HG03439 (cell line): ENCODE results near the gene IMPACT.

Experiments used
- ATAC-seq: cut with Tn5 transposase; IDR thresholded peaks from one replicate; pipeline ENCODE4 v1.9.1; 2021; ENCODE audit warnings: mild to moderate bottlenecking, moderate library complexity; ENCODE audit not compliant: unreplicated experiment

The IMPACT gene

DNA sequence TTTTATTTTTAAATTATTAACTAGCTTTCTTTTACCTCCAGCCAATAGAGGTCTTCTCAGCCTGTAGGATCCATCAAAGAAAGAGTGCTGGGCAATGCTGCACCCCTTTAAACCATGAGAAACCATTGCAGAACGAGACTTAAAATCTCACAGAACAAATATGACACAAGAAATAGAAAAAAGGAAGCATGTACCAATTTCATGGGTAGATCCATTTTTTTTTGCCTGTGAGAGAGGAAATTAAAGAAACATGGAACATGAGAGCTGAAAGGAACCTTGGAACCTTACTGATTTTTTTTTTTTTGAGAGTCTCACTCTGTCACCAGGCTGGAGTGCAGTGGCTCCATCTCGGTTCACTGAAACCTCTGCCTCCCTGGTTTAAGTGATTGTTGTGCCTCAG lies 47.9 kb downstream of the IMPACT start:
- ATAC-seq = no peak

- ATAC-seq = no peak
Measured at GRCh38 chr18:24475926-24476589, 49.6 kb downstream of the IMPACT start.

GRCh38 chr18:24479371-24479770 lies 52.9 kb downstream of the IMPACT start:
- no peak for ATAC-seq

DNA sequence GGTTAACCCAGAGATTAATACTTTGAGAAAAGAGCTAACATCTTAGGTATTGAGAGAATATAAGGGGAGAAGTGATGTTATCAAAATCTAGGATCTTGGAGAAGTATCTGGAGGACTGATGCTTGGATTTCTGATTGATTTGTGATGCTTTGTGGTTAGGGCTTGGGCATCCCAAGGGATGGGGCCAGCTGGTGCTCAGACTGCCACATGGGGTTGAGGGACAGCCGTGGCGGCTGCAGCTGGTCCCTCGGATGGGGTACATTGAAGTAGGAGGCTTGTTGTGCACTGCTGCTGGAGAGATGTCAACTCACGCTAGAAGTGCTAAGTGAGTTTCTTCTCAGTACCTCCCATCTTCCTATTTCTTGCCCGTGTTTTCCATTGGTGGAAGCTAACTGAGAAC lies 56.4 kb downstream of the IMPACT start:
- no peak for ATAC-seq

GRCh38 chr18:24485681-24486080 lies 59.2 kb downstream of the IMPACT start:
- no peak for ATAC-seq

DNA sequence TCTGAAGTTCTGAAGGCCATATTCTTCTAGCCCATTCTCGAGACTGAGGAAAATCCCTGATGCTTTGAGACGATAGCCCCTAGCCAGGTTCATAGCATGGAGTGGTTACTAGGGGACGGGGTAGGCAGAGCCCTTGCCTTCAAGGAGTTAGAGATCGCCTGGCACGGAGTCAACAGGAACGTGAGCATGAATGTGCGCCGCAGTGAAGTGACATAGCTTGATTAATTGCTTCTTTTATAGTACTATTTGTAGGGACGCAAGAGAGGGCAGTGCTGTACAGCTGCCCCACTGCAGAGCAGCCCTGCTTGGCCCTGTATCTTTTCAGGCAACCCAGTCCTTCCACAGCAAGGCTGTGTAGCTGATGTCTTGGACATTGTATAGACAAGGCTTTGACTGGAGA lies 60.2 kb downstream of the IMPACT start:
- no peak for ATAC-seq

DNA sequence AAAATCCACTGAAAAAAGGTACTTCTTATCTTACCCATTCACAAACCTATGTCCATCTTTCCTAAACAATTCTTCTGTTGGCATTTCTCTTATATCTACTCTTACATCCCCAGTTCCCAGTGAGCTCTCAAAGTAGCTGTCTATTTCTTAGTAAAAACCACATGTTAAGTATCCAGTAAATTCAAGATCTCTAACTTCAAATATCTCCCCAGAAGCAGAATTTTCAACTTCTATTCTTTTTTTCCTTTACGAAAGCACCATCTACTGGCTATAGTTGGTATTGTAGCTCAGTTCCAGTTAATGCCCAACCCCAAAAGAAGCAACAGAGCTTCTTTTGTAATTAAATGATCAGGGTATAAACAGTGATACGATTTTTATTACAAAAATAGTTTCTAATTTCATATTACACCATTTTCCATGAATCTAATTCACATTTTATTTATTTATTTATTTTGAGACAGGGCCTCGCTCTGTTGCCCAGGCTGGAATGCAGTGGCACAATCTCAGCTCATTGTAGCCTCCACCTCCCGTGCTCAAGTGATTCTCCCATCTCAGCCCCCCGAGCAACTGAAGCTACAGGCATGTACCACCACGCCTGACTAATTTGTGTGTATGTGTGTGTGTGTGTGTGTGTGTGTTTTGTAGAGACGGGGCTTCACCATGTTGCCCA lies 62.5 kb downstream of the IMPACT start:
- no peak for ATAC-seq

DNA sequence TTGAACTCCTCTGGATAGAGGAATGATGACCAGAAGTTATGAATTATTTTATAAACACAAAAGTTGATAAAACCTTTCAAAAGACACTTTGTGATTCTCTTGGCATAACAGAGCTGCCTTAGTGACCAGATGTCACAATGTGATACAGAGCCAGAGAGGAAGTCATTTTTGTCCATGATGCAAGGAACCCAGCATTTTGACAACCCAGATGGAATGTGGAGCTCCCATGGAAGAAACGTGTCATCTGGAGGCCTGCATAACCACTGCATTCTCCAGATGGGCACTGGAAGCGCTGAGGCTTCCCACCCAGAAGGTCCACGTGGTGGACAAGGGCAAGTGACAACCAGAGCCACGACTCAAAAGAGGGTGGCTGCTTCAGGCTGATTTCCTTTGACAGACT lies 64.1 kb downstream of the IMPACT start:
- no peak for ATAC-seq

GRCh38 chr18:24491927-24492834 lies 65.7 kb downstream of the IMPACT start:
- peak; percentile 77 for ATAC-seq

GRCh38 chr18:24494586-24494985 lies 68.1 kb downstream of the IMPACT start:
- ATAC-seq = no peak

- no peak for ATAC-seq
Measured at GRCh38 chr18:24497031-24497754, 70.7 kb downstream of the IMPACT start.

DNA sequence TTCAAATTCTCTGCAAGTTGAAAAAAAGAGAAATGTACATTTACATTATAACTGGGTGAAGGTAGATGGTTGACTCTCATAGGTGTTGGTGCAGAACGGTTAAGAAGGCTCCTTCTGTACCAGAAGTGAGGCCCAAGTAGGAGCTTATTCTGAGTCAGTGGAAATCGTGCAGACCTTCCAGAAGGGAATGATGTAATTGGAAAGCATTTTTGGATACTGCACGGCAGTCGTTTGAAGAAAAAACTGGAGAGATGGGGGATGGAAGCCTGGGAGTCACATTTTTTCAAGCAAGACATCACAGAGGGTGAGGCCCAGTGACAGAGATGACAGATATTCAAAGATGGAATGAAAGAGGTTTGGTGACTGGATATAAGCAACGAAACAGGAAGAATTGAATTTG lies 73.3 kb downstream of the IMPACT start:
- ATAC-seq = no peak

DNA sequence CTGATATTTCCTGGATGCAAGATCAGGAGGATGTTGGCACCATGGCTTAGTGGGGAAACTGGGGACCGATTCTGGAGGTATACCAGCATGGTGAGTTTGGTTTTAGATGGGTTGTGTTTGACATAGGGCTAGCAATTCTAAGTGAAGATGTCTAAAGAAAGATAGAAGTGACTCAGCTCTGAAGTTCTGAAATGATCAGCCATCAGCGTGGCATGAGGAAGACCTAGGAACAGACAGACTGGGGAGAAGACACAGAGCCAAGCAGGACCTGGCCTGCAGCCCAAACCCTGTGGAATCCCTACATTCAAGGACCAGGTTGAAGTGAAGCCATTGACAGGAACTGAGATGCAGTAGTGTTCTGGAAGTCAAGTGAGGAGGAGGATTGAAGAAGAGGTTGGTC lies 73.7 kb downstream of the IMPACT start:
- ATAC-seq = no peak

DNA sequence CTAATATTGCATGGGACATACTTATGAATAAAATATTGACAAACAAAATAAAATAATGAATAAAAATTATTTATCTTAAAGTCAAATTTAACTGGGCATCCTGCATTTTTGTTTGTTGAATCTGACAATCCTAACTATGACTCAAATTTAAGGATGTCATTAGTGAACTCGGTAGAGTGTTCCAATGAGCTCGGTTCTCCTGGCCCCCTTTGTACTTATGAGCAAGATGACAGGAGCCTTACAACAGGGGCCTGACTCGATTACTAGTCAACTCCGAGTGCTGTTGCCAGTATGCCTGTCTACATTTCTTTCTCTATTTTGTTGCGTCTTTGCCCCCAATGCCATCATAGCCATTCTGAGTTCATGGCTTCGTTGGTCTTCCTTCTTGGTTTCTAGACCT lies 74.3 kb downstream of the IMPACT start:
- ATAC-seq = no peak

DNA sequence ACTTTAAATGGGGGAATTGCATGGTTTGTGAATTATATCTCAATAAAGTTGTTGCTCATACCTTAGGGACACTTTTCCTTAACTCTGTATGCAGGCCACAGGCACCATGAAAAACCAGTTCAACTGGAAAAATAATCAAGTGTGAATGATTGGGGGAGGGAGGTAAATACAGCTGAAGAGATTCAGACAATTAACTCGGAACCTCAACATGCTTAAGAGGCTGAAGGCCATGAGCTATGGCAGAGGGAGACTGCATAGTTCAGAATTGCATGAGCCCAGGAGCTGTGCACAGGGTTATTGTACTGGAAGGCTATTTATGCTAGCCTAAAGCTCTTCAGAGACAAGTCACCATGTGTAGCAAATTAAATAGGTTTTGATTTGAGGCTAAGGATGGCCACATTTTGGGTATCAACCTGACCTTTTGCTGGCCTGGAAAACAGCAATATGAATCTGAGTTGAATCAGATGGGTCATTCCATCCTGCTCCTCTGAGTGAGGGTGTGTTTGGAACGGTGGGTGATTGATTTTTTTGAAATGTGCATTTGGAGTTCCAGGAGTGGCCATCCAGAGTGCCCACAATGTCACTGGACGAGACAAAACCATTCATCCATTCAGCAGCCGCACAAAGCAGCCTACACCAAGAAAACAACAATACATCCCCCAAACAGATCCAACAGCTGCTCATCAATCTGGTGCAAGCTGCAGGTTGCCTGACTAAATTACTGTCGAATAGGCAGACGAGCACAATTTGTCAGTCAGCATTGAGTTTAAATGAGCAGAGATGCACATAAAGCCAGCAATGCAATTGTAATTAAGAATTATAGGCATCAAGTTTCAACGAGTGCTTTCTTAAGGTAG lies 76.4 kb downstream of the IMPACT start:
- no peak for ATAC-seq
